ENCODE results near the gene PDS5A. TPM values are rescaled to one million over a fixed set of nuclear protein-coding genes. Genes with fewer than 3 reads are reported as not detected.
"Not testable (repeated sequence)": the region's sequence is repeated elsewhere in the genome, so short reads cannot be mapped to it uniquely, and the experiment has no call there.

The PDS5A gene
- total RNA-seq, 1 donor from 2014 or later, result 64.6 TPM

- Histone ChIP-seq H3K27me3 (no peaks in the 10 kb centered on the region), H3K4me3 (peak overlapping the region; percentile 80 to 98), H3K4me1 (peaks cover 48% of the 10 kb centered on the region), H3K9me3 (no peaks in the 10 kb centered on the region), H3K36me3 (peaks cover 0 to 14% of the 10 kb centered on the region in 2 donors), H3K27ac (peak overlapping the region; percentile 98)
- intact Hi-C loops (cut with DNase I), result loop anchor here (5.0 kb wide), 2 partner anchors 279 to 449 kb away; partner anchors contain the start of genes UBE2K and UGDH
- no peak for DNase-seq (ENCODE audit: extremely low spot score in 2 of 2)
- peak in 1 of 2 donors; percentile 40 for TF ChIP-seq POLR2AphosphoS5 (IDR thresholded peaks at IDR 0.05; ENCODE audit: insufficient read depth in 1 of 2, low read depth in 1 of 2)
- TF ChIP-seq CTCF (IDR thresholded peaks at IDR 0.05), result peak; percentile 78 to 83 (median 80)
- TF ChIP-seq POLR2A (IDR thresholded peaks at IDR 0.05), result no peak
Measured at GRCh38 chr4:39976141-39976944, 1.4 kb downstream of the PDS5A start.

GRCh38 chr4:39975488-39976089 is 2.1 kb downstream of the PDS5A start:
- Histone ChIP-seq H3K27ac (peak overlapping the region; percentile 98), H3K4me3 (no peak overlapping the region), H3K36me3 (peaks cover 0 to 14% of the 10 kb centered on the region in 2 donors), H3K4me1 (peaks cover 55% of the 10 kb centered on the region), H3K9me3 (no peaks in the 10 kb centered on the region), H3K27me3 (no peaks in the 10 kb centered on the region)
- DNase-seq (ENCODE audit: extremely low spot score in 2 of 2), result no peak
- intact Hi-C loops (cut with DNase I), result loop anchor here (5.0 kb wide), 2 partner anchors 278 to 448 kb away; partner anchors contain the start of genes UBE2K and UGDH
- no peak for TF ChIP-seq POLR2AphosphoS5 (IDR thresholded peaks at IDR 0.05; ENCODE audit: insufficient read depth in 1 of 2, low read depth in 1 of 2)

GRCh38 chr4:39973052-39973451 is 4.7 kb downstream of the PDS5A start:
- H3K36me3 ChIP-seq, result peaks cover 0 to 14% of the 10 kb centered on the region in 2 donors
- H3K9me3 ChIP-seq; H3K27me3 ChIP-seq; DNase-seq (ENCODE audit: extremely low spot score in 2 of 2); H3K4me3 ChIP-seq; intact Hi-C loops (cut with DNase I); H3K27ac ChIP-seq: not testable (repeated sequence)
- peaks cover 52% of the 10 kb centered on the region for H3K4me1 ChIP-seq

GRCh38 chr4:39970671-39971640 is 6.8 kb downstream of the PDS5A start:
- no peak for TF ChIP-seq CTCF (IDR thresholded peaks at IDR 0.05)
- no peak for TF ChIP-seq POLR2AphosphoS5 (IDR thresholded peaks at IDR 0.05; ENCODE audit: insufficient read depth in 1 of 2, low read depth in 1 of 2)
- no peak for TF ChIP-seq POLR2A (IDR thresholded peaks at IDR 0.05)
- no peaks in the 10 kb centered on the region for H3K27me3 ChIP-seq
- intact Hi-C loops (cut with DNase I), result no loop called here
- H3K9me3 ChIP-seq, result no peaks in the 10 kb centered on the region
- peaks cover 59% of the 10 kb centered on the region for H3K4me1 ChIP-seq
- peaks cover 0 to 14% of the 10 kb centered on the region in 2 donors for H3K36me3 ChIP-seq
- no peak for DNase-seq (ENCODE audit: extremely low spot score in 2 of 2)
- H3K27ac ChIP-seq, result no peak overlapping the region
- no peak overlapping the region for H3K4me3 ChIP-seq

GRCh38 chr4:39963656-39964055 is 14.1 kb downstream of the PDS5A start:
- H3K4me1 ChIP-seq, result peaks cover 19% of the 10 kb centered on the region
- TF ChIP-seq CTCF (IDR thresholded peaks at IDR 0.05) (no peak), POLR2A (IDR thresholded peaks at IDR 0.05) (no peak), POLR2AphosphoS5 (IDR thresholded peaks at IDR 0.05; ENCODE audit: insufficient read depth in 1 of 2, low read depth in 1 of 2) (no peak)
- intact Hi-C loops (cut with DNase I), result no loop called here
- no peaks in the 10 kb centered on the region for H3K9me3 ChIP-seq
- no peak overlapping the region for H3K27ac ChIP-seq
- DNase-seq (ENCODE audit: extremely low spot score in 2 of 2), result no peak
- no peaks in the 10 kb centered on the region for H3K36me3 ChIP-seq
- H3K27me3 ChIP-seq, result no peaks in the 10 kb centered on the region
- no peak overlapping the region for H3K4me3 ChIP-seq

Measured in vagina (tissue), 2 donors.